GM23338 (cell line): ENCODE data around the gene TRIP10. TPM values are rescaled to one million over a fixed set of nuclear protein-coding genes. Genes with fewer than 3 reads are reported as not detected.

ENCODE experiments used
- ATAC-seq: fragments of 200-7000 bp; cut with Tn5 transposase; 3 replicates; pipeline ENCODE4 v1.9.1; 2020
- DNase-seq: peaks from one replicate; pipeline ENCODE4 v3.0.0-alpha.2; 2015; ENCODE audit warnings: low spot score
- H2AFZ ChIP-seq: fragments of 200-600 bp; sonication (generic); 2 replicates; pipeline ENCODE4 v1.8.0; 2016; ENCODE audit warnings: antibody characterized with exemption, mild to moderate bottlenecking, moderate library complexity
- H3F3A ChIP-seq: fragments of 200-600 bp; sonication (generic); replicated peaks from 2 replicates; pipeline ENCODE4 v1.8.0; 2017; ENCODE audit warnings: antibody characterized with exemption, mixed run types, low read depth
- H3K27ac ChIP-seq: fragments of 200-600 bp; sonication (generic); 2 replicates; pipeline ENCODE4 v1.6.1; 2016; ENCODE audit warnings: low read depth
- H3K27me3 ChIP-seq: fragments of 200-600 bp; sonication (generic); 2 replicates; pipeline ENCODE4 v1.8.0; 2016; ENCODE audit warnings: mild to moderate bottlenecking, mixed run types, moderate library complexity; ENCODE audit not compliant: insufficient read depth
- H3K36me3 ChIP-seq: fragments of 200-600 bp; sonication (generic); 2 replicates; pipeline ENCODE4 v1.8.0; 2016; ENCODE audit warnings: mild to moderate bottlenecking; ENCODE audit not compliant: insufficient read depth
- H3K4me1 ChIP-seq: fragments of 200-600 bp; sonication (generic); 2 replicates; pipeline ENCODE4 v1.8.0; 2016; ENCODE audit warnings: mild to moderate bottlenecking, moderate library complexity; ENCODE audit not compliant: insufficient read depth
- H3K4me2 ChIP-seq: fragments of 200-600 bp; sonication (generic); 2 replicates; pipeline ENCODE4 v1.7.1; 2017; ENCODE audit warnings: mixed run types
- H3K4me3 ChIP-seq: fragments of 200-600 bp; sonication (generic); 2 replicates; pipeline ENCODE4 v1.6.1; 2016; ENCODE audit warnings: mixed run types
- H3K79me2 ChIP-seq: fragments of 200-600 bp; sonication (generic); replicated peaks from 2 replicates; pipeline ENCODE4 v1.8.0; 2017; ENCODE audit warnings: mild to moderate bottlenecking; ENCODE audit not compliant: insufficient read depth
- H3K9me2 ChIP-seq: fragments of 200-600 bp; sonication (generic); 2 replicates; pipeline ENCODE4 v1.8.0; 2017; ENCODE audit not compliant: insufficient read depth
- H4K20me1 ChIP-seq: fragments of 200-600 bp; sonication (generic); replicated peaks from 2 replicates; pipeline ENCODE4 v1.8.0; 2017; ENCODE audit warnings: mild to moderate bottlenecking; ENCODE audit not compliant: insufficient read depth
- H3K27ac Mint-ChIP-seq: 2 replicates; pipeline ENCODE4 v1.8.0; 2020; ENCODE audit warnings: inconsistent platforms, mild to moderate bottlenecking, moderate library complexity, mixed read lengths
- H3K27me3 Mint-ChIP-seq: 3 replicates; pipeline ENCODE4 v1.8.0; 2022; ENCODE audit warnings: low read depth, mild to moderate bottlenecking, moderate library complexity, mixed read lengths, inconsistent platforms; ENCODE audit not compliant: insufficient read depth, poor library complexity
- H3K36me3 Mint-ChIP-seq: 3 replicates; pipeline ENCODE4 v1.8.0; 2021; ENCODE audit warnings: low read depth, mild to moderate bottlenecking, inconsistent platforms, moderate library complexity, mixed read lengths
- H3K4me1 Mint-ChIP-seq: 3 replicates; pipeline ENCODE4 v1.8.0; 2020; ENCODE audit warnings: mild to moderate bottlenecking, inconsistent platforms, mixed read lengths
- H3K4me3 Mint-ChIP-seq: 3 replicates; pipeline ENCODE4 v1.8.0; 2021; ENCODE audit warnings: moderate library complexity, mild to moderate bottlenecking, inconsistent platforms, mixed read lengths
- H3K9me3 Mint-ChIP-seq: 3 replicates; pipeline ENCODE4 v1.8.0; 2020; ENCODE audit warnings: moderate library complexity, mild to moderate bottlenecking, inconsistent platforms, mixed read lengths
- CREB1 ChIP-seq: fragments of 250-450 bp; sonication (Bioruptor Pico); IDR thresholded peaks from 2 replicates; pipeline ENCODE4 v1.5.0; 2020; ENCODE audit warnings: low read depth, mild to moderate bottlenecking, moderate library complexity
- CTCF ChIP-seq, 2 experiments: fragments of 200-600 bp in 1 of 2; sonication (generic) in 1 of 2; conservative IDR thresholded peaks; 2 replicates each; pipeline versions ENCODE4 v1.5.1 to v1.6.1; 2016 to 2017; ENCODE audit warnings: antibody characterized with exemption in 2 of 2, low read depth in 2 of 2, mild to moderate bottlenecking in 2 of 2, moderate library complexity in 1 of 2
- ETS1 ChIP-seq: IDR thresholded peaks from 2 replicates; pipeline ENCODE4 v1.6.1; 2016; ENCODE audit warnings: antibody characterized with exemption
- EZH2 ChIP-seq: fragments of 200-600 bp; sonication (generic); IDR thresholded peaks from one replicate; pipeline ENCODE4 v1.8.0; 2017; ENCODE audit warnings: antibody characterized with exemption, mild to moderate bottlenecking, low read depth; ENCODE audit not compliant: unreplicated experiment
- EZH2phosphoT487 ChIP-seq: fragments of 200-600 bp; sonication (generic); IDR thresholded peaks from one replicate; pipeline ENCODE4 v1.8.1; 2018; ENCODE audit warnings: antibody characterized with exemption; ENCODE audit not compliant: unreplicated experiment
- JUNB ChIP-seq: IDR thresholded peaks from one replicate; pipeline ENCODE4 v1.6.1; 2016; ENCODE audit warnings: antibody characterized with exemption; ENCODE audit not compliant: unreplicated experiment
- POLR2AphosphoS5 ChIP-seq: IDR thresholded peaks from 2 replicates; pipeline ENCODE4 v1.6.1; 2016; ENCODE audit warnings: antibody characterized with exemption, low read depth
- ZNF114 ChIP-seq: fragments of 250-450 bp; sonication (Bioruptor Pico); IDR thresholded peaks from 2 replicates; pipeline ENCODE4 v1.5.0; 2020; ENCODE audit warnings: mild to moderate bottlenecking, moderate library complexity
- ZNF331 ChIP-seq: fragments of 250-450 bp; sonication (Bioruptor Pico); IDR thresholded peaks from 2 replicates; pipeline ENCODE4 v1.5.0; 2020; ENCODE audit warnings: low read depth, mild to moderate bottlenecking, moderate library complexity
- ZNF462 ChIP-seq: fragments of 250-450 bp; sonication (Bioruptor Pico); IDR thresholded peaks from 2 replicates; pipeline ENCODE4 v1.5.0; 2020; ENCODE audit warnings: mild to moderate bottlenecking, moderate library complexity
- polyA plus RNA-seq: library from polyadenylated mRNA; unstranded; fragments of >200 nt; fragmentation: Nextera tagmentation; extraction: Ambion mirVana; gene quantifications from 2 replicates; pipeline ENCODE4 v1.2.1, GENCODE V29; 2016
- total RNA-seq: library from RNA; depleted of rRNA; stranded (reverse); fragments of >200 nt; shearing (Covaris generic); gene quantifications from 2 replicates; pipeline ENCODE4 v1.2.3, GENCODE V29; 2014
- TF ChIP-seq, protein P1 (sequence below): IDR thresholded peaks from one replicate; pipeline ENCODE4 v1.6.1; 2018; ENCODE audit warnings: antibody characterized with exemption; ENCODE audit not compliant: unreplicated experiment

The TRIP10 gene
- total and polyA plus RNA-seq, 2 experiments from 2014 or later = 56.8 to 68.5 TPM

GRCh38 chr19:6731822-6732221 is 7.7 kb upstream of the TRIP10 start:
- H3K4me3 ChIP-seq = no peak overlapping the region
- ATAC-seq (no peak), DNase-seq (no peak)
- no peak overlapping the region for H3K27ac ChIP-seq
- peaks cover 21% of the 10 kb centered on the region for H3K4me1 ChIP-seq
- no peak overlapping the region for H3K4me2 ChIP-seq
- no peak overlapping the region for H2AFZ ChIP-seq
- no peaks in the 10 kb centered on the region for H3K27me3 ChIP-seq
- Mint-ChIP-seq H3K4me1 (peaks cover 19% of the 10 kb centered on the region), H3K4me3 (no peak overlapping the region), H3K36me3 (peaks cover 10% of the 10 kb centered on the region; the same call in 2 of the 3 replicates), H3K9me3 (no peaks in the 10 kb centered on the region; the same call in 2 of the 3 replicates), H3K27ac (no peak overlapping the region), H3K27me3 (peaks cover 13% of the 10 kb centered on the region)
- H4K20me1 ChIP-seq = 0 out of 2 replicates have a peak, but pooled peaks cover 2% of the 10 kb centered on the region
- peaks cover 12% of the 10 kb centered on the region for H3K79me2 ChIP-seq
- no peaks in the 10 kb centered on the region for H3K9me2 ChIP-seq
- 0 out of 2 replicates have a peak, but pooled peaks cover 7% of the 10 kb centered on the region for H3F3A ChIP-seq
- no peak for TF ChIP-seq ETS1
- TF ChIP-seq, protein P1, sequence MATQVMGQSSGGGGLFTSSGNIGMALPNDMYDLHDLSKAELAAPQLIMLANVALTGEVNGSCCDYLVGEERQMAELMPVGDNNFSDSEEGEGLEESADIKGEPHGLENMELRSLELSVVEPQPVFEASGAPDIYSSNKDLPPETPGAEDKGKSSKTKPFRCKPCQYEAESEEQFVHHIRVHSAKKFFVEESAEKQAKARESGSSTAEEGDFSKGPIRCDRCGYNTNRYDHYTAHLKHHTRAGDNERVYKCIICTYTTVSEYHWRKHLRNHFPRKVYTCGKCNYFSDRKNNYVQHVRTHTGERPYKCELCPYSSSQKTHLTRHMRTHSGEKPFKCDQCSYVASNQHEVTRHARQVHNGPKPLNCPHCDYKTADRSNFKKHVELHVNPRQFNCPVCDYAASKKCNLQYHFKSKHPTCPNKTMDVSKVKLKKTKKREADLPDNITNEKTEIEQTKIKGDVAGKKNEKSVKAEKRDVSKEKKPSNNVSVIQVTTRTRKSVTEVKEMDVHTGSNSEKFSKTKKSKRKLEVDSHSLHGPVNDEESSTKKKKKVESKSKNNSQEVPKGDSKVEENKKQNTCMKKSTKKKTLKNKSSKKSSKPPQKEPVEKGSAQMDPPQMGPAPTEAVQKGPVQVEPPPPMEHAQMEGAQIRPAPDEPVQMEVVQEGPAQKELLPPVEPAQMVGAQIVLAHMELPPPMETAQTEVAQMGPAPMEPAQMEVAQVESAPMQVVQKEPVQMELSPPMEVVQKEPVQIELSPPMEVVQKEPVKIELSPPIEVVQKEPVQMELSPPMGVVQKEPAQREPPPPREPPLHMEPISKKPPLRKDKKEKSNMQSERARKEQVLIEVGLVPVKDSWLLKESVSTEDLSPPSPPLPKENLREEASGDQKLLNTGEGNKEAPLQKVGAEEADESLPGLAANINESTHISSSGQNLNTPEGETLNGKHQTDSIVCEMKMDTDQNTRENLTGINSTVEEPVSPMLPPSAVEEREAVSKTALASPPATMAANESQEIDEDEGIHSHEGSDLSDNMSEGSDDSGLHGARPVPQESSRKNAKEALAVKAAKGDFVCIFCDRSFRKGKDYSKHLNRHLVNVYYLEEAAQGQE = no peak
- TF ChIP-seq POLR2AphosphoS5 = no peak
- TF ChIP-seq ZNF462 (CRISPR knock-in tag) = no peak
- TF ChIP-seq EZH2 = no peak
- no peak for TF ChIP-seq CTCF (conservative IDR thresholded peaks at IDR 0.05; ENCODE audit: low read depth in 2 of 2)
- no peak for TF ChIP-seq ZNF331
- TF ChIP-seq ZNF114 (CRISPR knock-in tag) = no peak
- no peak for TF ChIP-seq CREB1 (CRISPR knock-in tag)
- TF ChIP-seq EZH2phosphoT487 = no peak
- no peak for TF ChIP-seq JUNB
- H3K36me3 ChIP-seq = no peaks in the 10 kb centered on the region
